GM12801 (cell line): ENCODE data around the gene CAMK2N2.

ENCODE experiments used
- TF ChIP-seq, protein P1 (sequence below): IDR thresholded peaks from one replicate; pipeline ENCODE4 v1.5.1; 2011; ENCODE audit warnings: control low read depth; ENCODE audit not compliant: insufficient read length; ENCODE audit errors: extremely low read depth

CAMK2N2 gene

DNA sequence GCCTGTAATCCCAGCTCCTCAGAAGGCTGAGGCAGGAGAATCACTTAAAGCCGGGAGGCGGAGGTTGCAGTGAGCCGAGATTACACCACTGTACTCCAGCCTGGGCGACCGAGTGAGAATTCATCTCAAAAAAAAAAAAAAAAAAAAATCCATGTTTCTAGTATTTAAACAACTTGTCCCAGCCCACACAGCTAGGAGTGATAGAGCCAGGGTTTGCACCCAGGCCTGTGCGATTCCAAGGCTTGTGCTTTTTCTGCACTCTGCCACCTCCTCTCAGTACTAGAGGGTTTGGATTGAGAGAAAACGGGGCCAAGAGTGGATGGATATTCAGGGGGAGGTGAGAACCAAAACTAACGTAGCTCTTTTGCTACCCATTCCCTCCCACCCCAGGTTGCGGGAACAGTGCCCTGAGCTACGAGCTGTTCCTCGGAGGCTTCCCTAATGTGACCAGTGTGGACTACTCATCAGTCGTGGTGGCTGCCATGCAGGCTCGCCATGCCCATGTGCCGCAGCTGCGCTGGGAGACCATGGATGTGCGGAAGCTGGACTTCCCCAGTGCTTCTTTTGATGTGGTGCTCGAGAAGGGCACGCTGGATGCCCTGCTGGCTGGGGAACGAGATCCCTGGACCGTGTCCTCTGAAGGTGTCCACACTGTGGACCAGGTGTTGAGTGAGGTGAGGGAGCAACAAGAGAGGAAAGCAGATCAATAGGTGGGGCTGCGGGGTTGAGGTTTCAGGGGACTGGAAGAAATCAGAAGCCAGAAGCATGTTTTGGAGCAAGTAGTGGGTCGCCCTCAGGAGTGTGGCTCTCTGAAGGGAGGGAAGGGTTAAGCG lies 4.1 kb downstream of the CAMK2N2 start:
- TF ChIP-seq, protein P1, sequence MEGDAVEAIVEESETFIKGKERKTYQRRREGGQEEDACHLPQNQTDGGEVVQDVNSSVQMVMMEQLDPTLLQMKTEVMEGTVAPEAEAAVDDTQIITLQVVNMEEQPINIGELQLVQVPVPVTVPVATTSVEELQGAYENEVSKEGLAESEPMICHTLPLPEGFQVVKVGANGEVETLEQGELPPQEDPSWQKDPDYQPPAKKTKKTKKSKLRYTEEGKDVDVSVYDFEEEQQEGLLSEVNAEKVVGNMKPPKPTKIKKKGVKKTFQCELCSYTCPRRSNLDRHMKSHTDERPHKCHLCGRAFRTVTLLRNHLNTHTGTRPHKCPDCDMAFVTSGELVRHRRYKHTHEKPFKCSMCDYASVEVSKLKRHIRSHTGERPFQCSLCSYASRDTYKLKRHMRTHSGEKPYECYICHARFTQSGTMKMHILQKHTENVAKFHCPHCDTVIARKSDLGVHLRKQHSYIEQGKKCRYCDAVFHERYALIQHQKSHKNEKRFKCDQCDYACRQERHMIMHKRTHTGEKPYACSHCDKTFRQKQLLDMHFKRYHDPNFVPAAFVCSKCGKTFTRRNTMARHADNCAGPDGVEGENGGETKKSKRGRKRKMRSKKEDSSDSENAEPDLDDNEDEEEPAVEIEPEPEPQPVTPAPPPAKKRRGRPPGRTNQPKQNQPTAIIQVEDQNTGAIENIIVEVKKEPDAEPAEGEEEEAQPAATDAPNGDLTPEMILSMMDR: no peak

DNA sequence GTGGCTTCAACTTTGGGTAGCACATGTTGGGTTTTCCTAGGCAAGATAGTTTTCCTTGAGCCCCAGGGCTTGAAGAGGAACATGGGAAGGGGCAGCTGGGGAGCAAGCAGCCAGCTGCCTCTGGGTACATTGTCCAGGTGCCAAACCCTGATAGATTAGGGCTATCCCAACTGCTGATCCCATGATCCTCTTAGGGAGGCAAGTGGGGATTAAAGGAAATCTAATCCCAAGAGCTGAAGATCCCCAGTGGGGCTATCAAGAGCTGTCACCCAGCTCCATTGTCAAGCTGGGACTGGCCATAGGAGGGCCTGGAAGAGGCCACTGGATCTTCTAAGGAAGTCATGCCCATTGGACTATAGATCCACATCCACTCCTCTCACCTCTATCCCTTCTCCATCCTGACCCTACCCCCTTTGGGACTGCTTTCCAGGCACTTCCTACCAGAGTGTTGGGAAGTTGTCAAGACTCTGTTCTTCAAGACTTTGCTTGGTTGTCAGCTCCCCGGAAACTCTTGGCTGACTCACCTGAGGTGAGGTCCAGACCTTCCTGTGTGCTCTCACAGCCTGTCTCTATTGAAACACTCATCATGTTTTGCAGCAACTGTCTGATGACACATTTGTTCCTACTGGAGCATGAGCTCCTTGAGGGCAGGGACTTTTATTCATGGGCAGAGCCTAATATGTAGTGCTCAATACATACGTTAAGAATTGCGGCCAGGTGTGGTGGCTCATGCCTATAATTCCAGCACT lies 5.9 kb downstream of the CAMK2N2 start:
- TF ChIP-seq, protein P1: no peak

DNA sequence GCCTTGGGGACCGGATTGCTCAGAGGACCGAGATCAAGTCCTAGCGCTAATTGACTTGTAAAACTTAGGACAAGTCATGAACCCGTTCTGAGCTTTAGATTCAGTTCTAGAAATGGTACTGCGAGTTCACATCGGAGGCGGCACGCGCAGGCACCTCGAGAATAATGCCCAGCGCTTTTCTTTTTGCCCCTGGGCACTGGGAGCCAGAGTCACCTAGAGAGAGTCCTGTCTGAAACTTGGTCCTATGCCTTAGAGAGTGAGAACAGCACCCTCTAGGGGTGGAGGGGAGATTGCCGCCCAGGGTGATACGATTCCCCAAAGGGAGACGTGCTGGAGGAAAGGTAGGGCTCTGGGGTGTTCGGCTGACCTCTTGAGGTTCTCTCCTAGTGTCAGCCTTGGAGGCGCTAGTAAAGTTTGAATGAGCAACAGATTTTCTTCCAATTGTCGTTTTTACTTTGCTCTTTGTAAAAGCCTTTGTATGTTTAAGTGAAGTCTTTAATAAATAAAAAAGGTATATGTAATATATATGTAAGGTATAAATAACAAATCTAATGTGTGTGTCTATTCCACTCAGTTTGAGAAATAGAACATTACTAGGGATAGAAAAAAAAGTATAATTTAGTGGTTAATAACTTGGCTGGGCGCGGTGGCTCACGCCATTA lies 11.1 kb downstream of the CAMK2N2 start:
- TF ChIP-seq, protein P1: peak; percentile 64

DNA sequence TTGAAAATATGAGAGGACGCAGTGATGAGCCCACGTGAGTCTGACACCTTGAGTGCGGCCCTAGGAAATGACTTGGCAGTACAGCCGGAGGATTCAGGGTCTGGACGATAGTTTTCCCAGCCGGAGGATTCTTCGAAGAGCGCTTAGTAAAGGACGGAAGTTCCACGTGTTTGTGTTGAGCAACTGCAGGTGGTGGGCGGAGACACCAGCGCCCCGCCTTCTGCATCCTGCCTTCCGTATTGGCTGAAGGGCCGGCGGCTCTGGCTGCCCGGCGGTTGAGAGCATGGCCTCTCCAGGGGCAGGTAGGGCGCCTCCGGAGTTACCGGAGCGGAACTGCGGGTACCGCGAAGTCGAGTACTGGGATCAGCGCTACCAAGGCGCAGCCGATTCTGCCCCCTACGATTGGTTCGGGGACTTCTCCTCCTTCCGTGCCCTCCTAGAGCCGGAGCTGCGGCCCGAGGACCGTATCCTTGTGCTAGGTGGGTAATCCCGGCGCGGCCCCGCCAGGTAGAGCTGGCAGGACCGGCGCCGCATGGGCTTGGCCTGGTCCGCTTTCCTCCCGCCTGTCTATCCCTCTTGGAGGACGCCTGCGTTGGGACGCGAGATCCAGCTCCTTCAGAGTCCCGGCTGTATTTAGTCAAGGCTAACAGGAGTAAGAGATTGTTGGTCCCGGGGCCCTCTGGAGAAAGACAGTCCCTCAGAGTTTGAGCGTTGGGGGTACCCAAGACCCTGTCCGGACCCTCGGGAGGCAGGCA lies 11.8 kb downstream of the CAMK2N2 start, which contains the start of gene EEF1AKMT4:
TSS of gene EEF1AKMT4 (plus strand) at position 261 of the 755 bp plus-strand sequence. CDS start at position 284, 23 bp downstream.
- TF ChIP-seq, protein P1: no peak

DNA sequence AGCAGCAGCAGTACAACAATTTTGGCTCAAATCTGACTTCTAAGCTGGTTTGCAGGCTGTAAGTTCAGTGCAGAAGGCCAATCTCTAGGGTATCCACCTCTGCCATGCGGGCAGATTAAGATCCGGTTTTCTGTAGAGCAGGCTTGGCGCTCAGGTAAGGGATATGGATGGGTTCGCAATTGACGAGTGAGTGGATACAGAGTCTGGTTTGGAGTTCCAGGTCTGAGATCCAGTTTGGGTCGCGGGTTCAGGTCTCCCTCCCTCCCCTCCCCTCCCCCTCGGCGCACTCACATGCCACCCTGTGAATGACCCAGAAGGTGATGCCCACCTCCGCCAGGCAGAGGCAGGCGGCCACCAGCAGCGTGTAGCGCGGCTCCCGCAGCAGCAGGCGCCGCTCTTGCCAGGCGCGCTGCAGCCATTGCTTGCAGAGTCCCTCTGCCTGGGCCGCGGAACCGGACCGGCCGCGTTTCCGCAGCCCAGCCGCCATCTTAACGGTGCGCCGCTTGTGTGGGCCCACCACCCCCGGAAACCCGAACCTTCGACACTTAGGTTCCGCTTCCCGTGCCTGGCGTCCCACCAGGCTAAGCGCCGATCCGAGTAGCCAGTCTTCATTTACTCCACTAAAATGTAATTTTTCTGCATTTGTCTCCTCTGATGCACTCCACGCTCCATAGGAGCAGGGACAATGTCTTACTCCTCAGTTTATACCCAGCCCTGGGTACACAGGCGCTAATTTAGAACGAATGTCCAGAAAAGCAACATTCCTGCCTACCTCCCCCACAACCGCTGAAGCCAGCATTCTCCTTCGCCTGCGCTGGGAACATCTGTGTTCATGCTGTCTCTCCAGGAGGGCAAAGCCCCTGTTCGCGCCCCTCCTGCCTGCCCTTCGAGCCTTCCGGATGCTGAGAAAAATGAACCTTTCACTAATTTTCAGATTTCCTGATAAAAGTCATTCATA lies 12.6 kb downstream of the CAMK2N2 start, which contains the start of gene ALG3:
TSS of gene ALG3 (minus strand) at position 509 of the 958 bp plus-strand sequence. CDS start at position 487, 22 bp downstream.
- TF ChIP-seq, protein P1: no peak

DNA sequence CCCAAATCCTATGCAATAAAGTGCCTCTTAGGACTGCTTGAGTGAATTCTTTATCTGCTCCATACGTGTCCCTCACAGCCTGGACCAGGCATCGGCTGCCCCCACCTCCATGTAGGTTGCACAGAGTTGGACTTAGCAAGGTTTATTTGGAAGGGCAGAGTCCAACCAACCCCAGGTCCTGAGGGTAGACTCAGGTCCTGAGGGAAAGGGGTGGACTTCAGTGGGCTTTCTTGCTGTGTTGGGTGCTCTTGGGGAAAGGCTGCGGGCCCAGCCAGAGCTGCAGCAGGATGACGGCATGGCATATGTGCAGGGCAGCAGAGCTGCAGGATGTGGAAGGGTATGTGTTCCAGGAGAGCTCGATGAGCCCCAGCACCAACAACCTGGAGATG lies 19.1 kb downstream of the CAMK2N2 start:
- TF ChIP-seq, protein P1: no peak
